Measurements from ENCODE around the gene PCDH10.

PCDH10 gene

GRCh38 chr4:133136833-133137232 is 12.3 kb upstream of the PCDH10 start:
- Histone ChIP-seq H3K4me3 (ENCODE audit: low read depth, low read length) (no peak overlapping the region), H3K36me3 (ENCODE audit: control insufficient read depth, insufficient read depth, low read length) (peaks cover 6% of the 10 kb centered on the region; the same call in 1 of the 2 replicates), H3K27ac (ENCODE audit: low read depth, low read length) (no peak overlapping the region), H3K27me3 (ENCODE audit: control insufficient read depth, insufficient read depth, low read length) (no peaks in the 10 kb centered on the region), H3K9ac (ENCODE audit: low read length) (no peak overlapping the region), H3K4me1 (ENCODE audit: control insufficient read depth, insufficient read depth, low read length) (peaks cover 7% of the 10 kb centered on the region), H3K9me3 (ENCODE audit: control insufficient read depth, insufficient read depth, low read depth, low read length) (no peaks in the 10 kb centered on the region)

- H3K4me3 ChIP-seq (ENCODE audit: low read depth, low read length) = no peak overlapping the region
- peaks cover 3% of the 10 kb centered on the region for H3K4me1 ChIP-seq (ENCODE audit: control insufficient read depth, insufficient read depth, low read length)
- H3K27me3 ChIP-seq (ENCODE audit: control insufficient read depth, insufficient read depth, low read length) = no peaks in the 10 kb centered on the region
- H3K9me3 ChIP-seq (ENCODE audit: control insufficient read depth, insufficient read depth, low read depth, low read length) = no peaks in the 10 kb centered on the region
- no peak overlapping the region for H3K27ac ChIP-seq (ENCODE audit: low read depth, low read length)
- H3K9ac ChIP-seq (ENCODE audit: low read length) = no peak overlapping the region
- H3K36me3 ChIP-seq (ENCODE audit: control insufficient read depth, insufficient read depth, low read length) = peaks cover 6% of the 10 kb centered on the region; the same call in 1 of the 2 replicates
Measured at GRCh38 chr4:133137571-133137970, 11.5 kb upstream of the PCDH10 start.

GRCh38 chr4:133143775-133144430 is 5.2 kb upstream of the PCDH10 start:
- H3K4me1 ChIP-seq (ENCODE audit: control insufficient read depth, insufficient read depth, low read length) = peaks cover 17% of the 10 kb centered on the region
- peaks cover 6% of the 10 kb centered on the region; the same call in 1 of the 2 replicates for H3K36me3 ChIP-seq (ENCODE audit: control insufficient read depth, insufficient read depth, low read length)
- peaks cover 29% of the 10 kb centered on the region for H3K27me3 ChIP-seq (ENCODE audit: control insufficient read depth, insufficient read depth, low read length)
- H3K9ac ChIP-seq (ENCODE audit: low read length) = no peak overlapping the region
- H3K9me3 ChIP-seq (ENCODE audit: control insufficient read depth, insufficient read depth, low read depth, low read length) = no peaks in the 10 kb centered on the region
- no peak overlapping the region for H3K27ac ChIP-seq (ENCODE audit: low read depth, low read length)
- H3K4me3 ChIP-seq (ENCODE audit: low read depth, low read length) = no peak overlapping the region

GRCh38 chr4:133145241-133145640 is 3.9 kb upstream of the PCDH10 start:
- Histone ChIP-seq H3K27me3 (ENCODE audit: control insufficient read depth, insufficient read depth, low read length) (peaks cover 41% of the 10 kb centered on the region), H3K9me3 (ENCODE audit: control insufficient read depth, insufficient read depth, low read depth, low read length) (no peaks in the 10 kb centered on the region), H3K36me3 (ENCODE audit: control insufficient read depth, insufficient read depth, low read length) (peaks cover 2% of the 10 kb centered on the region; the same call in 1 of the 2 replicates), H3K4me3 (ENCODE audit: low read depth, low read length) (no peak overlapping the region; the same call in 1 of the 2 replicates), H3K4me1 (ENCODE audit: control insufficient read depth, insufficient read depth, low read length) (peaks cover 20% of the 10 kb centered on the region), H3K27ac (ENCODE audit: low read depth, low read length) (no peak overlapping the region), H3K9ac (ENCODE audit: low read length) (no peak overlapping the region)

- H3K36me3 ChIP-seq (ENCODE audit: control insufficient read depth, insufficient read depth, low read length) = no peaks in the 10 kb centered on the region
- H3K27ac ChIP-seq (ENCODE audit: low read depth, low read length) = no peak overlapping the region
- H3K9me3 ChIP-seq (ENCODE audit: control insufficient read depth, insufficient read depth, low read depth, low read length) = no peaks in the 10 kb centered on the region
- H3K9ac ChIP-seq (ENCODE audit: low read length) = peak overlapping the region; percentile 53
- H3K4me1 ChIP-seq (ENCODE audit: control insufficient read depth, insufficient read depth, low read length) = peaks cover 20% of the 10 kb centered on the region
- peak overlapping the region; percentile 94 for H3K4me3 ChIP-seq (ENCODE audit: low read depth, low read length)
- peaks cover 48% of the 10 kb centered on the region for H3K27me3 ChIP-seq (ENCODE audit: control insufficient read depth, insufficient read depth, low read length)
Measured at GRCh38 chr4:133145758-133146573, 3.1 kb upstream of the PCDH10 start.

- Histone ChIP-seq H3K27me3 (ENCODE audit: control insufficient read depth, insufficient read depth, low read length) (peaks cover 55% of the 10 kb centered on the region), H3K9ac (ENCODE audit: low read length) (peak overlapping the region; percentile 53)
Measured at GRCh38 chr4:133146574-133147241, 2.4 kb upstream of the PCDH10 start.

GRCh38 chr4:133147286-133147821 is 1.7 kb upstream of the PCDH10 start:
- H3K4me1 ChIP-seq (ENCODE audit: control insufficient read depth, insufficient read depth, low read length) = peaks cover 20% of the 10 kb centered on the region
- peak overlapping the region; percentile 94 for H3K4me3 ChIP-seq (ENCODE audit: low read depth, low read length)
- peak overlapping the region; percentile 31 for H3K9ac ChIP-seq (ENCODE audit: low read length)
- H3K9me3 ChIP-seq (ENCODE audit: control insufficient read depth, insufficient read depth, low read depth, low read length) = no peaks in the 10 kb centered on the region
- H3K36me3 ChIP-seq (ENCODE audit: control insufficient read depth, insufficient read depth, low read length) = no peaks in the 10 kb centered on the region; the same call in 1 of the 2 replicates
- no peak overlapping the region for H3K27ac ChIP-seq (ENCODE audit: low read depth, low read length)
- peaks cover 62% of the 10 kb centered on the region for H3K27me3 ChIP-seq (ENCODE audit: control insufficient read depth, insufficient read depth, low read length)

More at GRCh38 chr4:133146574-133147241, 2.4 kb upstream of the PCDH10 start:
- Histone ChIP-seq H3K4me3 (ENCODE audit: low read depth, low read length) (peak overlapping the region; percentile 94), H3K9me3 (ENCODE audit: control insufficient read depth, insufficient read depth, low read depth, low read length) (no peaks in the 10 kb centered on the region), H3K4me1 (ENCODE audit: control insufficient read depth, insufficient read depth, low read length) (peaks cover 20% of the 10 kb centered on the region), H3K27ac (ENCODE audit: low read depth, low read length) (no peak overlapping the region), H3K36me3 (ENCODE audit: control insufficient read depth, insufficient read depth, low read length) (no peaks in the 10 kb centered on the region)

GRCh38 chr4:133147921-133148689 is 989 bp upstream of the PCDH10 start:
- Histone ChIP-seq H3K4me1 (ENCODE audit: control insufficient read depth, insufficient read depth, low read length) (peaks cover 26% of the 10 kb centered on the region), H3K27me3 (ENCODE audit: control insufficient read depth, insufficient read depth, low read length) (peaks cover 69% of the 10 kb centered on the region), H3K27ac (ENCODE audit: low read depth, low read length) (no peak overlapping the region), H3K9me3 (ENCODE audit: control insufficient read depth, insufficient read depth, low read depth, low read length) (no peaks in the 10 kb centered on the region), H3K36me3 (ENCODE audit: control insufficient read depth, insufficient read depth, low read length) (peaks cover 3% of the 10 kb centered on the region; the same call in 1 of the 2 replicates), H3K9ac (ENCODE audit: low read length) (peak overlapping the region; percentile 66), H3K4me3 (ENCODE audit: low read depth, low read length) (peak overlapping the region; percentile 94)

- Histone ChIP-seq H3K36me3 (ENCODE audit: control insufficient read depth, insufficient read depth, low read length) (peaks cover 3% of the 10 kb centered on the region; the same call in 1 of the 2 replicates), H3K4me1 (ENCODE audit: control insufficient read depth, insufficient read depth, low read length) (peaks cover 26% of the 10 kb centered on the region), H3K9me3 (ENCODE audit: control insufficient read depth, insufficient read depth, low read depth, low read length) (no peaks in the 10 kb centered on the region), H3K27me3 (ENCODE audit: control insufficient read depth, insufficient read depth, low read length) (peaks cover 78% of the 10 kb centered on the region), H3K9ac (ENCODE audit: low read length) (peak overlapping the region; percentile 77), H3K27ac (ENCODE audit: low read depth, low read length) (no peak overlapping the region), H3K4me3 (ENCODE audit: low read depth, low read length) (peak overlapping the region; percentile 94)
Measured at GRCh38 chr4:133149364-133149695, 236 bp downstream of the PCDH10 start.

GRCh38 chr4:133149932-133150471 is 908 bp downstream of the PCDH10 start:
- Histone ChIP-seq H3K27ac (ENCODE audit: low read depth, low read length) (no peak overlapping the region), H3K4me3 (ENCODE audit: low read depth, low read length) (peak overlapping the region; percentile 94), H3K36me3 (ENCODE audit: control insufficient read depth, insufficient read depth, low read length) (peaks cover 6% of the 10 kb centered on the region; the same call in 1 of the 2 replicates), H3K4me1 (ENCODE audit: control insufficient read depth, insufficient read depth, low read length) (peaks cover 30% of the 10 kb centered on the region), H3K9me3 (ENCODE audit: control insufficient read depth, insufficient read depth, low read depth, low read length) (no peaks in the 10 kb centered on the region), H3K27me3 (ENCODE audit: control insufficient read depth, insufficient read depth, low read length) (peaks cover 78% of the 10 kb centered on the region), H3K9ac (ENCODE audit: low read length) (peak overlapping the region; percentile 77)
